ENCODE measurements around the gene ARHGAP31.
"Not testable (repeated sequence)": the region's sequence is repeated elsewhere in the genome, so short reads cannot be mapped to it uniquely, and the experiment has no call there.

ARHGAP31 gene

DNA sequence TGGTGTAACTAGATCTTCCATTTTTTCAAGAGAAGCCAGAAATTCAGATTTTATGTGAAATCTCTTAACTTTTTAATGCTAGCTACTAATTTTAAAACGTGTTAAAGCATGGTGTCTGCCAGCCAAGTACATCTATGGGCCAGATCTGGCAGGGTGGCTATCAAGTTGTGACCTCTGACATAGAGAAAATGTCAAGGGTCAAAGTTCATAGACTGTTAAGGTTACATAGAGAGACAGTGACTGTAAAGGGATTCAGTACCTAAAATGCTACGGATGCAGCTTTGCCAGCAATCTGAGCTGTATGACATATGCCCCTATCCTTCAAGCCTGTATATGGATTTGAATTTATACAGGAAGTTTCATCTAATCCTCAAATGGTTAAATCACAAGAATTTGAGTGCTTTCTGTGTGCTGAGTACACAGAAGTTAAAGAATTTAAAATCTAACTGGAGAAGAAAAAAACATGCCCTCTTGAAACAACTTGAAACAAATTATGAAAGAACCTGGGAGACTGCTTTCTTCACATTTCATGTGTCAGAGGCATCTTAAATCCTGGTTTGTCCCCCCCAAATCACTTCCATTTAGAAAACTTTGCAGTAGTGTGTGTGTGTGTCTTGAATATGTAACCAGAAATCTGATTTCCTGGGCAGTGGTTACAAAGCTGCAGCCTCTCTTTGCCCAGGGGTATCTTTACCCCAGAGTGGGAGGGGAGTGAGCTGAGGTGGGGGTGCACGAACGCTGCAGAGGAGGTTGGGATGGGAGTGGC, 895 bp upstream of the ARHGAP31 start:
- no peak for DNase-seq (ENCODE audit: low read depth in 2 of 3, low spot score in 2 of 3)

- peak in 2 of 3 experiments; percentile 35 to 45 for DNase-seq (ENCODE audit: low read depth in 2 of 3, low spot score in 2 of 3)
Measured at GRCh38 chr3:119294696-119295671, 801 bp downstream of the ARHGAP31 start.

GRCh38 chr3:119295816-119296726, 1.9 kb downstream of the ARHGAP31 start:
- DNase-seq (ENCODE audit: low read depth in 2 of 3, low spot score in 2 of 3): no peak

DNA sequence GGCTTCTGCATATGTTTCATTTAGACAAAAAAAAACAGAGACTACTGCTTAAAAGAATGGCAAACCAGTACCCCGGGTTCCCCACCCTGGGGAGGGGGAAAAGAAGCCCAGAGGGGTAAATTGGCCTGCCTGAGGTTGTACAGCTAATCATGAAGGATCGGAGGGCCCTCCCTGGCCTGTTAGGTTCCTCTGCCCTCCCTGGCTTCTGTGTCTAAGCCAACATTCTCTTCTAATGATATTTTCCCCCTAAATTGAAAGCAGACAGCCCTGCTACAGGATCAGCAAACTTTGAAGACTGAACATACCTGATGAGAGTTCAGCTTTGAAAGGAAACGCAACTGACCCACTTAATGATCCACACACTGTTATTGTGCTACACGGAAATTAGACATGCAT, 2.5 kb downstream of the ARHGAP31 start:
- DNase-seq (ENCODE audit: low read depth in 2 of 3, low spot score in 2 of 3): no peak

- DNase-seq (ENCODE audit: low read depth in 2 of 3, low spot score in 2 of 3): no peak
Measured at GRCh38 chr3:119297169-119297568, 3.0 kb downstream of the ARHGAP31 start.

GRCh38 chr3:119298565-119298941, 4.4 kb downstream of the ARHGAP31 start:
- no peak for DNase-seq (ENCODE audit: low read depth in 2 of 3, low spot score in 2 of 3)

DNA sequence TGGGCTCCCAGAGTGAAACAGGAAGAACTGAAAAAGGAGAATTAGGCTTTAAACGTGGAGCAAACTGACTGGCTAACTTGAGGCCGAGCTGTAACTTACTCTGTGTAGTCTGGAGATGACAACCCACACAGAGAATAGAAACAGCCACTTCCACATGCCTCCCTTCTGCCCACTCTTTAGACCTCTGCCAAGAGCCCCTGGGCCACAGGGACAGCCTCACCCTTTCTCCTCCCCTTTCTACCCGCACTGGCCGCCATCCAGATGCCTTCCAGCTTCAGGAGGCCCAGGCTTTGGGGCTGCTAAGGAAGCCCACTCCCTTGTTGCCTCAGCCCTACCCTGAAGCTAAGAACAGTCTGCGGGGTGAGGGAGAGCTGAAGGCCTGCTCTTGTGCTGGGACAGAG, 6.8 kb downstream of the ARHGAP31 start:
- DNase-seq (ENCODE audit: low read depth in 2 of 3, low spot score in 2 of 3): no peak

DNA sequence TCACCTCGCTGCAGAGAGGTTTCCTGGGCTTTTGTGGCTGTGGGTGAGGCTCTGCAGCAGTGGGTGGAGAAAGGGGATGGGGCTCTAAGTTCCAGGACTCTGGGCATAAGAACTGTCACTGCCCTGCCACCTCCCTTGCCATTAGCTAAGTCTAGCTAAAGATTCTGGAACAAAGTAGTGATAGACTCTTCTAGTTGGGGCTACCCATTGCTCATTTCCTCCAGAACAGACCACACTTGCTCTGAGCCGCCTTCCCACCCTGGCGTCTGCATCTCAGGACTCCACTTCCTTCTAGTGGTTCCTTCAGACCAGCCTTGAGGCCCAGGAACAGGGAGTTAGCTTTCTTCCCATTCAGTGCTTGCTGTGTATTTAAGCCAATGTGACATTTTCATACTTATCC, 7.5 kb downstream of the ARHGAP31 start:
- no peak for DNase-seq (ENCODE audit: low read depth in 2 of 3, low spot score in 2 of 3)

GRCh38 chr3:119302697-119303551, 8.7 kb downstream of the ARHGAP31 start:
- DNase-seq (ENCODE audit: low read depth in 2 of 3, low spot score in 2 of 3): no peak

DNA sequence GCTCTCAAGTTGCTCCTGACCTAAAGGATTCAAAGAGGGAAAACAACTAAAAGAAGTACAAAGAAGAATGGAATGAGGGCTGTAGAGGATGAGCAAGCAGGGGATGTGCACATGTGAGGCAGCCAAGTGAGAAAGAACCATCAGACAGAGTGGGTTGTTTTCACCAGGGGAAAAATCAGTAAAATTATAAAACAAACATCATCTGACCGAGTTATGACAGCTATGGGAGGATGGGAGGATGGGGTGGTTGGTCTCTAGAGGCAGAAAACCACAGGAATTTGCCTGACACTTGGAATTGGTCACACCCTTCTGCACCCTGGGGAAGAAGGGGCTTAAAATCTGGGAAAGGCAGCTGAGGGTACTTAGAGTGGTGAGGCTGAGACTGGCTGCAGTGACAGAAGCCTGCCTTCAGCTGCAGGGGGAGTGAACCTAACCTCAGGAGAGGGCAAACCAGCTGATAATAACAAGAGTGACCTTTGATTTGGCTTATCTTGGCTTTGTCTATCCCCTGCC, 10.1 kb downstream of the ARHGAP31 start:
- no peak for DNase-seq (ENCODE audit: low read depth in 2 of 3, low spot score in 2 of 3)

DNA sequence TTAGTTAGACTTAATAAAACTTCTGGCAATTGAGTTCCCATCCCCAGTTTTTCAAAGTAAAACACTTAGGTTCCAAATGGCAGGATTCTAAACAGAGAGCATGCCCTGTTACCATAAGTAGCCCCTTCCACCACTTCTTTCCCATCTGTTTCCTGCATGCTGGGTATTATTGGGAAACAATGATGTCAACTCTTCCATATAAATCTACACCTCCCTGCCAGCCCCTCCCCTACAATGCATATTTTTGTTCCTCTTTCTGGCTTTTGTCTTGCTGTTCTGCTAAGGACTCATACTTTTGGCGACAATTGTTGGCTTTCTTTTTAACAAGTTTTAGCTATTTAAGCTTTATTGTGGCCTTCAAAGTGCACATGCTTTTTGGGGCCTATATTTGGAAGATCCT, 11.1 kb downstream of the ARHGAP31 start:
- no peak for DNase-seq (ENCODE audit: low read depth in 2 of 3, low spot score in 2 of 3)

DNA sequence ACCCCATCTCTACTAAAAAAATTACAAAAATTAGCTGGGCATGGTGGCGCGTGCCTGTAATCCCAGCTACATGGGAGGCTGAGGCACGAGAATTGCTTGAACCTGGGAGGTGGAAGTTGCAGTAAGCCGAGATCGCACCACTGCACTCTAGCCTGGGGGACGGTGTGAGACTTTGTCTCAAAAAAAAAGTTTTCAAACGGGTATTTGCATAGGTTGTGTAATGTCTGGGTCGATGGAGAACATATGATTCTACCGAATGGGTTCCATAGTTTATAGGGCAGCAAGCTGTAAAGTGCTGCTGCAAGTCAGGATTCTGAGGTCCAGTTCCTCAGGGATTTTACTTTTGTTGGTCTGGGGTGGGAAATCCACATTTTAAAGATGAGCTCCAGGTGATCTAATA, 12.2 kb downstream of the ARHGAP31 start:
- not testable (repeated sequence) for DNase-seq (ENCODE audit: low read depth in 2 of 3, low spot score in 2 of 3)

GRCh38 chr3:119308355-119308754, 14.2 kb downstream of the ARHGAP31 start:
- no peak for DNase-seq (ENCODE audit: low read depth in 2 of 3, low spot score in 2 of 3)

GRCh38 chr3:119309591-119309990, 15.4 kb downstream of the ARHGAP31 start:
- no peak for DNase-seq (ENCODE audit: low read depth in 2 of 3, low spot score in 2 of 3)

GRCh38 chr3:119310071-119310470, 15.9 kb downstream of the ARHGAP31 start:
- no peak for DNase-seq (ENCODE audit: low read depth in 2 of 3, low spot score in 2 of 3)

DNA sequence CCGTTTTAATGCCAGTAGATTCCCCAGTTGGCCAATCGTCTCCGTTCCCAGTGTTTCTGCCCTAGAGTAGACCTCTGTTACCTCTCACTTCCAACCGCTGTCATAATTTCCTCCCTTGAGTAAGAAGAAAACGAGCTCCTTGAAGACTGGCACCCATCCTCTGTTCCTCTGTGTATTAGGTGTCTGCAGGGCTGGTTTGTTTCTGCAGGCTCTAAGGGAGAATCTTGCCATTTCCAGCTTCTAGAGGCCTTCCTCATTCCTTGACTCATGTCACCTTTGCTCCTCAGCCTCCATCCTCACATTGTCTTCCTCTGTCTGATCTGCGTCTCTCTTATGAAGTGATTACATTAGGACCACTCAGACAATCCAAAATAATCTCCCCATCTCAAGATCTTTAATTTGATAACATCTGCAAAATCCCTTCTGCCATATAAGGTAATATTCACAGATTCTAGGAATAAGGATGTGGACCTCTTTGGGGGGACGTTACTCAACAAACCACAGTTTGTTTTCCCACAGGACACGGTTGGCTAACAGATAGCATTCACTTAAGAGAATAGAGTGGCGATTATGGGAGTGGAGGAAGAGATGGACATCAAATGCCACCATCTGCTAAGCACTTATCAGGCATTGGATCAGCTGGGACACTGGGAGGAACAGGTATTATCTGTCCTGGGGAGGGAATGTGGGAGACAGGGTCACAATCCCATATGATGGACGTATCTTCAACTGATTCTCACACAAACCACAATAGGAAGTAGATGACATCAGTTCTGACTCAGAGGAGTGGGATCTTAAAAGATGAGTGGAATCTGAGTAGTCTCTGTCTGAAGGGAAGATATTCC, 17.1 kb downstream of the ARHGAP31 start:
- DNase-seq (ENCODE audit: low read depth in 2 of 3, low spot score in 2 of 3): no peak

DNA sequence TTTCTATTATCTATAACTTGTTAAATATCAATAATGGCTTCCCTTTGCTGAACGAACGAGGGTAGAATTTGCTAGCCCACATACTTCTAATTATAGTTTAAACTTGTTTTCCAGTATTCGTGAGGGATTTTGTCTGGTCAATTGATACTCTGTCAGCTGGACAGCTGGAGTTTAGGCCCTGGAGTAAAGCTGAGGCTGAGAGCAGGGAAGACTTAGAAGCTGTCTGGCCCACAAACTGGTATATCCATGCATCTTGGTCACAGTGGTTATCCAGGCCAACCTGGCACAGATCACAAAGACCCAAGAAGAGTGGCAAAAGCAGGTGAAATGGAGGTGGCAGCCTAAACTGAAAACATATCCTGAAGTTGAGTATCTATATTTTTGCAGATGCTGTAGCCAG, 19.3 kb downstream of the ARHGAP31 start:
- DNase-seq (ENCODE audit: low read depth in 2 of 3, low spot score in 2 of 3): no peak

GRCh38 chr3:119314821-119315220, 20.6 kb downstream of the ARHGAP31 start:
- DNase-seq (ENCODE audit: low read depth in 2 of 3, low spot score in 2 of 3): no peak
